ENCODE data around the gene GPATCH2.
"Not testable (repeated sequence)": the region's sequence is repeated elsewhere in the genome, so short reads cannot be mapped to it uniquely, and the experiment has no call there.

Gene GPATCH2

DNA sequence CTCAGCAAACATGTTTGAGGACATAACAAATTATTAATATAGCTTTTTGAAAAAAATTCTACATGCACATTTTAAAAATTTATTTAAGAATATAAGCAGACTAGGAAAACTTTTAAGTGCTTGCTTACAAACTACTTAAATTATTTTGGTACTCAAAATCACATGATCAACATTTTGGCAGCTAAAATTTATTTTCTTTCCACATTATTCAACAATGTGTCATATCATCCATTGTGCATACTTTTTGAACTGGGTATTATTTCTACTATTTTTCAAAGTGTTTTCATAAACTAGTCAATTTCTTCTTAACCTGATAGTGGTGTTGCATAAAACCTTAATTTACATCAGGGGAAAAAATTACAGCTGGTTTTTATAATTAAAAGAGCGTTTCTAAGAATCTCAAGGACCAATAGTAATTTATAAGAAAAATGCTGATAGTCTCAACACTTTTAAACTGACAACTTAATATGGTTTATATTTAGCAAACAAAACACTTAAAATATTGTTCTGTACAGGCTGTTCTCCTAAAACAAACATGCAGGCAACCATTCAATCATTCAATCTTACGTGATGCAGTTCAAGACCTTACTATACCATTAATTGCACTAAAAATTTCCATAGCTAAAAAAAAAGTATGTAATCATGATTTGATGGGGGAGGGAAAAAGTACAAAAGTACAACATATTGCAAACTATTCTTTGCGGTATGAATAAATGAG lies 105.0 kb downstream of the GPATCH2 start:
- no peak for DNase-seq (ENCODE audit: low read depth in 2 of 2)

DNA sequence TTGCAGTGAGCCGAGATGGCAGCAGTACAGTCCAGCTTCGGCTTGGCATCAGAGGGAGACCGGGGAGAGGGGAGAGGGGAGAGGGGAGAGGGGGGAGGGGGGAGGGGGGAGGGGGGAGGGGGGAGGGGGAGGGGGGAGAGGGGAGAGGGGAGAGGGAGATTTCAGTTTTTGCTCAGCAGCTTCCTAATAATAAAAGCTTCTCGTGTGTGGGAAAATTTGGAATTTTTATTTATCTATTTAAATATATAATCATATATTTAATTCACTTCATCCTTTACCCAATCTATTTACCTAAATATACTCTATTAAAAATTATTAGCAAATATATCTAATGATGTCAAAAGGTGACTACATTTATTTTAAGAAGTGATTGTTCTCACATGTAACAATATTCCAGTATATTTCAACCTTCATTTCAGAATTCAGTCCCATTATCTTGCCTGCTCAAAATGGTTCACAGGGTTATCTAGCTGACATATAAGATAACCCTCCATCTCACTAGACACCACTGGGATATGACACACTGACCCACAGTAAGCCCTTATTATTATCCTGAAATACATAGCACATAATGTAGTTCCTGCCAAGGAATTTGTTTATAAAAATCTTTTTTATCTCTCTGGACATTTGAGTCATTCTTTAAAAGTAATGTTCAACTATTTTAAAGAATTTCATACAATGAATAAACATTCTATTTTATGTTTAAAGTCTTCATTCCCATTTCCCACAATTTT lies 105.9 kb downstream of the GPATCH2 start:
- no peak for DNase-seq (ENCODE audit: low read depth in 2 of 2)

DNA sequence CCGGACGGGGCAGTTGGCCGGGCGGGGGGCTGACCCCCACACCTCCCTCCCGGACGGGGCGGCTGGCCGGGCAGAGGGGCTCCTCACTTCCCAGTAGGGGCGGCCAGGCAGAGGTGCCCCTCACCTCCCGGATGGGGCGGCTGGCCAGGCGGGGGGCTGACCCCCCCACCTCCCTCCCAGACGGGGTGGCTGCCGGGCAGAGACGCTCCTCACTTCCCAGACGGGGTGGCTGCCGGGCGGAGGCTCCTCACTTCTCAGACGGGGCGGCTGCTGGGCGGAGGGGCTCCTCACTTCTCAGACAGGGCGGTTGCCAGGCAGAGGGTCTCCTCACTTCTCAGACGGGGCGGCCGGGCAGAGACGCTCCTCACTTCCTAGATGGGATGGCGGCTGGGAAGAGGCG lies 107.0 kb downstream of the GPATCH2 start:
- DNase-seq (ENCODE audit: low read depth in 2 of 2), result not testable (repeated sequence)

DNA sequence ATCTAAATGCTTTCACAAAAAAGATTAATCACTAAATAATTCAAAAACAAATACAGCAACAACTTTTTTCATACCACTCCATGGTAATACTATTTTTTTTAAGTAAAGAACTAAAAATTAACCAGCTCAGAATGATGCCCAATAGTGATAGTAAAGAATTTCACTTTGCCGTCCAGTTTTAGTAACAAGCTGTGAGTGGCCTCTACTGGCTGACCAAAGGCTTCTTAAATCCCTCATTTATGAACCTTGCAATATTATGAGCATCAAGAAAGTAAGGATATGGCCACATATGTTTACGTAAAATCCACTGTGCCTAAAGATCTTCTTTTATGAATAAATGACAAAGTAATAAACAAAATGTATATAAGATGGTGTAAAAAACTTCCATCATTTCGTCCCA lies 108.6 kb downstream of the GPATCH2 start:
- DNase-seq (ENCODE audit: low read depth in 2 of 2), result no peak

DNA sequence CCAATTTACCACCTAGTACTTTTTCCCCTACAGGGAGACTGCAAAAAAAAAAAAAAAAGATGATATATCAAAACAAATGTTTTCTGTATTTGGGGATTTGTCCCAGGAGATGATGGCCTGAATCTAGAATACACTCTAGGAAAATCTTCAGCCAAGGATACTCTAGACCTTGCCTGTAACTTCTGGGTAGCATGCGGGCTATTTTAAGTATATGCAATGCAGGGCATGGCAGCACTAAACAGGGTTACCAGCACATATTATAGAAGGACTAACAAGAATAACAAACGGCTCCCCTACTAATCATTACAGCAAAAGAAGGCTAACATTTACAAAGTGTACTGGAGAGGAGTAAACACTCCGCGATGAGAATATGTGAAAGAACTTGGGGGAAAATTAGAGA lies 109.6 kb downstream of the GPATCH2 start:
- DNase-seq (ENCODE audit: low read depth in 2 of 2), result no peak

DNA sequence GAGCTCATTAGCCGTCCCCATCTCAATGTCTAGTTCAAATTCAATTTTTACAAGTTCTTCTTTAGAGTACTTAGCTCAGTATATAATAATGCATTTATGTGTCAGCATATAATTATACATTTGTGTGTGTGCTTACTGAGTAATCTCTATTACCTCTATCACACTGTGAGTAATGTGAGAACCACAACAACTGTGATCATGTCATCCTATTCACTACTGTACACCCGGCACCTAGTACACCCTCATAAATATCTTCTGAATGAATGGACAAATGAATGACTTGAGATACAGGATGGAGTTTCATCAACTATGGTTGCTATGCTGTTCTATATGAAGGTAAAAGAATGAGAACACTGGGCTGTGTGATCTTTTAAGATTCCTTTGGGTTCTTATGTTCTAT lies 124.0 kb downstream of the GPATCH2 start:
- DNase-seq (ENCODE audit: low read depth in 2 of 2), result no peak

DNA sequence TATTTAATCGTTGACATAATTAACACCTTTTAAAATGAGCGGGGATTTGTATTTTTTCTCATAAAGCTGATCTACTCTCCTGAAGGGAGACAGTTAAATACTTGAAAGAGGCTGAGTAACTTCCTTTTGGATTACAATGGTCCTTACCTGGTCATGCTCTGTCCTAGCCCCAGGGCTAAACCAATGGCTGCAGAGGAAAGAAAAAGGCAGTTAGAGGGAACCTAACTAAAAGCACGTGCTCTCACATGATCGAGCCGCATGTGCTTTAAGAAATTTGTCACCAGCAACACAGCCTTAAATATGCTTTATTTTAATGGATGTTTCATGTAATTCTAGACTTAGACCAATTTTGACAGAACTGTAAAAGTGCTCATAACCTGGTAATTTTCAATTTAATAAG lies 132.7 kb downstream of the GPATCH2 start:
- DNase-seq (ENCODE audit: low read depth in 2 of 2), result no peak

DNA sequence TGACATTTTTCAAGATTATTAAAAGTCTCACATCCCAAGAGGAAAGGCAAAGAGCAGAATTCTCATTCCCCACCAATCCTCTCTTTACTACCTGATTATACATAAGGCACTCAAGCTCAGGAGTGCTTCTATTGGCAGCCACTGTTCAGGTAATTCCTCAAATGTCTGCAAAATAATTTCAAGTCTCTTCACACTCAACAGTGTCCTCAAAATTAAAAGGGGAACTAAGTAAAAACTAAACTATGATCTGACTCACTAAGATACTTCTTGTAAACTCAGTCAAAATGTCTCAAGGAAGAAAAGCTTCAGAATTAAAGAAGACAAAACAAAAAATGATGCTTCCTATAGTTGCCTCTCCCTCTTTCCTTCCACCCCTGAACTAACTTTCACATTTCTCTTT lies 135.6 kb downstream of the GPATCH2 start:
- DNase-seq (ENCODE audit: low read depth in 2 of 2), result no peak

DNA sequence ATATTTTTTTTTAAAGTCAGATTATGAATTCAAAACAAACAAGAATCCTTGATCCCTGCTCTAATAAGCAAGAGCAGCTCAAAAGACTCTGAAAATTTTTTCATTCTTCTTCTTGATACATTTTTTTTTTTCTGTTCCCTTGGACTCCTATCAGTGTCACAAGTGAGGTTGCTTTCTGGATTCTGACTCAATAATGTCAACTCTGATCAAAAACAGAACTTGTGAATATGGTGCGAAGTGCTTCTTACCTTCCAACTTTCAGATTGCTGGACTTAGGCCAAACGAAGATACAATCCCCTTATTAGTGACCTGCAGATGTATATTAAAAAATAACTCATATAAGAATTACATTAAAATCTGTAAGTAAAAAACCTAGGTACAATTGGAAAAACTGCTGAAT lies 136.1 kb downstream of the GPATCH2 start:
- DNase-seq (ENCODE audit: low read depth in 2 of 2), result no peak

DNA sequence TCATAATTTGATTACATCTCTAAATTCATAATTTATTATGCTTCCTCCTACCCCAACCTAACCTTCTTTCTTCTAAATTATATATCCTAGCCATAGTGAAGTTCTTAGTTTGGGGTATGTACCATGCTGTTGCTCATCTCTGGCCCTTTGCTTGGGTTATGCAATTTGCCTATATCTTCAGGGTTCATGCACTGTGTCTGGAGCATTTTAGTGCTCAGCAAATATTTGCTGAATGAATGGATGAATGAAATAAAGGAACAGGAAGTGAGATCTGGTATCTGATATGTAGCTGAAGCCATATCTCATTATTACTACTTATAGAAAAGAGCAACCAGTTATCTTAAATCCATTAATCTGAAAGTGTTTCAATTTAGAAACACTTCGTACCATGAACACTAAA lies 137.6 kb downstream of the GPATCH2 start:
- DNase-seq (ENCODE audit: low read depth in 2 of 2), result no peak

DNA sequence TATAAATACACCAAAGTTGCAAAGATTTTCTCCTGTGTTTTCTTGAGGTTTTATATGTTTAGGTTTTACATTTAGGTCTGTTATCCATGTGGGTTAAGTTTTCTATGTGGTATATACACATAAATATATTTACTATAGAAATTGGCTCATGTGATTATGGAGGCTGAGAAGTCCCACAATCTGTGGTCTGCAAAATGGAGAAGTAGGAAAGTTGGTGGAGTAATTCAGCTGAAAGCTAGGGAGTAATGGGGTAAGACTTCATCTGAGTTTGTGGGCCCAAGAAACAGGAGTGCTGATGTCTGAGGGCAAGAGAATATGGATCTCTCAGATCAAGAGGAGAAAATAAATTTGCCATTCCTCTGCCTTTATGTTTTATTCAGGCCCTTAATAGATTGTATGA lies 146.0 kb downstream of the GPATCH2 start:
- DNase-seq (ENCODE audit: low read depth in 2 of 2), result no peak

DNA sequence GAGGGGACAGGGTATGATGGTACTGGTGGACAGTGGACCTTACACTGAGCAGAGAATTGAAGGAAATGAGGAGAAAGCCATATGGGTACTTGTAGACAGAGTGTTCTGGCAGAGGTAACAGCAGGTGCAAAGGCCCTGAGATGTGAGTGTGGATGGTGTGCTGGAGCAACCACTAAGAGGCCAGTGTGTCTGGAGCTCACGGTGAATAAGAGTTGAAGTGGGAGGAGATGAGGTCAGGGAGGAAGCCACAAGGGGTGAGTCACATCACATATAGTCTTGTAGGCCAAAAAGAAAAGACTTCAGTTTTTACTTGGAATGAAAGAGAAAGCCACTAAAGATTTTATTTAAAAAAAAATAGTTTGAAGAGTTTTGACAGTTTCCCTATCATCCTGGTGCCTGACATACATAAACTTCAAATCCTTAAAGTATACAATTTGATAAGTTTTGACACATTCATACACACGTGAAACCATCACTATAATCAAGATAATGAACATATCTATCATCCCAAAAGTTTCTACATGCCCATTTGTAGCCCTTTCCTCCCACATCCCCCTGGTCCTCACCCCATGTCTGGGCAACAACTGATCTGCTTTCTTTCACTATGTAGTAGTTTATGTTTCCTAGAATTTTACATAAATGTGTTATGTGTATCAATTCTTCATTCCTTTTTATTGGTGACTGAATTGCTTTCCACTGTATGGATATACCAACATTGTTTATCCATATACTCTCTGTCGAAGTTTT lies 148.4 kb downstream of the GPATCH2 start:
- DNase-seq (ENCODE audit: low read depth in 2 of 2), result peak; percentile 47 to 56

DNA sequence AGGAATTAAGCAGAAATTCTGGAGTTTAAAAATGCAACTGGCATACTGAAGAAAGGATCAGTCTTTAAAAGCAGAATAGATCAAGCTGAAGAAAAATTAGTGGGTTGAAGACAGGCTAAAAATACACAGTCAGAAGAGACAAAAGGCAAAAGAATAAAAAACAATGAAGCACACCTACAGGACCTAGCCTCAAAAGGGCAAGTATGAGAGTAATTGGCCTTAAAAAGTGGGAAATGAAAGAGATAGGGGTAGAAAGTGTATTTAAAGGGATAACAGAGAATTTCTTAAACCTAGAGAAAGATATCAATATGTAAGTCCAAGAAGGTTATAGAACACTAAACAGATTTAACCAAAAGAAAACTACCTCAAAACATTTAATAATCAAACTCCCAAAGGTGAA lies 152.4 kb downstream of the GPATCH2 start:
- no peak for DNase-seq (ENCODE audit: low read depth in 2 of 2)

DNA sequence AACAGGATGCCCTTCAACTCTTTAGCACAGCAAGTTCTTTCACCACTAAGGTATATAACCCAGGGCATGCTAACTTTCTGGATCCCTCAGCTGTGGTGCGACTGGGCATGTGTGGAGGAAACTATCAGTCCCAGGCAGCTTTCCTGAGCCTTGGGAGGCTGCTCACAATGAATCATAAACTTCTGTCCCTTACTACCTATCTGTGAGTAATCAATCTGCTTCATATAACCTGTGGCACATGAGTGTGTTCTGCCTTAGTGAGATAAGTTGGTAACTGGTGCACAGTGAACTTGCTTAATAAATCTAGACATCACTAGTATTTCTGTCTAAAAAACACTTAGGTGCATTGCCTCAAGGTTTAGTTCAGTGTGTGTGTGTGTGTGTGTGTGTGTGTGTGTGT lies 158.0 kb downstream of the GPATCH2 start:
- no peak for DNase-seq (ENCODE audit: low read depth in 2 of 2)

DNA sequence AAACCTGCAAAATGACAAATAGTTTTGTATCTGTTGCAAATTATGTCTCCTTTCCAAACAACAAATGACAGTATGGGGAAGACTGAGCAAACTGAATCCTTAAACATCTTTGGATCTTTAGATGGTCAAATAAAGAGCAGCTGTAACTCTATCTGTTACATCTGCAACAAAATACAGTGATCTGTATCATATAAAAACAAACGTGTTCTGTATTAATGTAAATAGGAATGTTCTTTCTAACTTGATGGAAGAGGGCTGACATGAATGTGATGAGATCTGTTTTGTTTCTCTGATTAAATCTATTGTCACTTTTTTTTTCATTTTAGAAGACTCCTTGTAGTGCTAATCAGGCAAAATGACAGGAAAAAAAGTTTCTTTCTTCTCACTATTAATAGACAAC lies 159.5 kb downstream of the GPATCH2 start:
- DNase-seq (ENCODE audit: low read depth in 2 of 2), result no peak

DNA sequence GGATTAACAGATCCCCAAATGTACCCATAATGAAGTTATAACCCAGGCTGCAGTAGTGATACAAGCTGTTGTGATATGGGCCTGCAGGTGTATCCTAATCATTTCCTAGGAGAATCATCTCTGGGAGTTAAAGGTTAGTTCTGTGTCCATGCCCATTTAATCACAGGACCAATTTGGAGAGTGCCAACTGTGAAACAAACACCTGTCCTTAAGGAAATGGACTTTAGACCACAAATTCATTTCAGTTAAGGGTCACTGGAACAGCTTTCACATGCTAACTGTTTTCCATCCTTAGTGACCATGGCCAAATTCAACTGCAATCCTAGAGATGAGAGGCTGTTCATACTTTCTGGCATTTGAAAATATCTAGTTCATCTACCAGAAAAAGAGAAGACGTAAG lies 160.9 kb downstream of the GPATCH2 start:
- DNase-seq (ENCODE audit: low read depth in 2 of 2), result no peak

DNA sequence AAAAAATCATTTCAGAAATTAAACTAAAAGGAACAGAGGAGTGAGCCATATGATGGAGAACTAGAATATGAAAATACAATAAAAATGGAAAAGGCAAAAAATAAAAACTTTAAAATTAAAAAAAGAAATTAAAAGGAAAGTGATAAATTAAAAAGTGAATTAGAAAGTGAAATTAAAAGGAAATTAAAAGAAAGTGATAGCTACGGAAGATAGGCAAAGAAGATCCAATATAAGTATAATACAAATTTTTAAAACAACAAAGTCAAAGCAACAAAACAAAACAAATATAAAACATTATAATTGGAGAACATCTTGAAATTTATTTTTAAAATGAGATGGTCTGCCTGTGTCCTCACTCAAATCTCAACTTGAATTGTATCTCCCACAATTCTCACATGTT lies 165.8 kb downstream of the GPATCH2 start:
- no peak for DNase-seq (ENCODE audit: low read depth in 2 of 2)

DNA sequence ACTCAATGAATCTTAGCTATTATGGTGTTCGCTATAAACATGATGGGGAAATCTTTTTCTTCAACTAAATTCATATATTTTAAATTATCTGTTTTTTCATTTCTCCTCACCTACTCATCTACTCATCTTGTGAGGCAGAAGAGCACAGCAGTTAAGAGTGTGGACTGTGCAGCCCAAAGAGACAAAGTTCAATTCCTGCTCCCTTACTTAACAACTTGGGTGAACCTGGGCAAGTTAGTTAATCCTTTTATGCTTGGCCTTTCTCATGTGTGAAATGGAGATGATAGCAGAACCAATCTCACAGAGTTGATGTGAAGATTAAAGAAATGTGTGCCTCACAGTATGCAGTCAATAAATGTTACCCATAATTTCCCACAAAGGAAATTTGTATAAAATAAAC lies 168.2 kb downstream of the GPATCH2 start:
- DNase-seq (ENCODE audit: low read depth in 2 of 2), result no peak

DNA sequence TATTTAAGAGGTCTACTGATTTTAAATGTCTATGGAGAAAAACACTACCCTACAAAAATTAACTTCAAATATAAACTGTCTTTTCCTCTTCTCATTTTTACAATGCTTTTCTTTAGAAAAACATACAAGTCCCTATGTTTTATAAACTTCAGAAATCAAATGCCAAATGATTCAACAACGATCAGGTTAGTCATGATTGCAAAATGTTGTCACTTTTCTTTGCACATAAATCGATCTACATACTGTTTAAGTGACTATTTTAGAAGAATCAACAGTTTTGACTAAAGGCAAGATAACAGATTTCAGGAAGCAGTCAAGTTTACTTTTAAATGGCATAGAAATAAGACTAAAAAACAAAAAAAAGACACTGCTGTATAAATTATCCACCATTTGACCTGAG lies 168.7 kb downstream of the GPATCH2 start:
- DNase-seq (ENCODE audit: low read depth in 2 of 2), result no peak

DNA sequence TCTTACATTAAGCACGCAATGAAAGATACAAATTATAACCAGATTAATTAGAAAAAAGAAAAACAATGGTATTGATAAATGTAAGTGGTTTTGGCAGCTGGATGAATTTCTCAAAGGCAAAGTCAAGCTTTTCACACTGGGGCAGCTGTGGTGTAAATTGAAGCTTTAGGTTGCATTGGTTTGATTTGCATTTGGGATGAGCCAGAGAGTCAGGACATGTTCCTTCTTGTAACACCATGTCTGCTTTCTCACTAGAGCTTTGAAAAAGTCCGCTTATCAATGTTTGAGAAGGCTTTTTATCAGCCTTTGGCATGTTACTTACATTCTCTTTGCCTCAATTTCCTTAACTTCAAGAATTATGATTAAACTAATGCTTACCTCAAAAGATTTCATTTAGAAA lies 173.9 kb downstream of the GPATCH2 start:
- no peak for DNase-seq (ENCODE audit: low read depth in 2 of 2)

DNA sequence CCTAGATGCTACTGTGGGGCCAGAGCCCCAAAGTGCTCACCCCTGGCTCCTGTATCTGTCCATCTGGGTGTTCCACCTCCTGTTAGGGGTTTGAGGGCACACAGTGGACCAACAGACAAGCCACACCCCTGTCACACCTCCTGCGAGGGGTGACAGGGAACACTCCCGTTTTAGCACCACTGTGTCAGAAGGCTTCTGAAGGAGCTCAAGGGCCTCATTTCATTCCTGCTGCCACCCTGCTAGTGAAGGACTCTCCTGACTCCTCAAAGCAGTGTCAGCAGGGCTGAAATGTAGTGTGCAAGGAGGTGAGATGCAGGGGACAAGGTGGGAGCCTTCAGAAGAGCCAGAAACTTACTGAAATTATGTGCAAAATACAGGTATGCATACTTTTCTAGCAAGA lies 174.6 kb downstream of the GPATCH2 start:
- no peak for DNase-seq (ENCODE audit: low read depth in 2 of 2)

DNA sequence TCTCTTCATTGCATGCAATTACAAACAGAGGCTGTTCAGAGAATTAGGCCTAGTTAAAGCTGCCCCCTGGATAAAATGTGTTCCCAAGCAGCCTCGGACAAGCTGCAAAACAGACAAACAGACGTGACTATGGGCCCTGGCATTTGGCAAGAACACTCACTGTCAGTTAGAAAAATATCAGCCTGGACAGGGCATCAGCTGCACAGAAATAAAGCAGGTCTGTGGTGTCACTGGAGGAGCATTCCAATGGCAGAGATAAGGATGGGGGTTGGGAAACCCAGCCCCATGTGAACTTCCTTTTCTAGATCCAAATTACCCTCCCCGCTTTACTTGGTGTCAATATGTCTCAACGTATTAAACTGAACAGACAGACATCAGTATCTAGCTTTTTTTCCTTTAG lies 177.1 kb downstream of the GPATCH2 start:
- DNase-seq (ENCODE audit: low read depth in 2 of 2), result no peak

DNA sequence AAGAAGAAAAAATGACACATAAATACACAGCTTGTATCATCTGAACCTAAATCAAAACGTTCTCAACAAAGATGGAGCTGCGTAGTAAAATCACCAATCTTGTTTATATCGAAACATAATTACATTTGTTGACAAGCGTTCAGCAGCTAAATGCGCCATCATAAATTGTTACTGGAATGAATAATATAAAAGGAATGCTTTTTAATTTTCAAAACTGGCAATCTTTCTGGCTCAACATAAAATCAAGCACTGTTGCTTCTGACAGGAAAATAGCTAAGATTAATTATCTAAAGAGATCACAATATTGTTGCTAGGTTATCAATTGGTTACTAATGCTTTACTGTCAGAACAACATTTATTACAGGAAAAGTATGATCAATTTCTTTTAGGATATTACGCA lies 181.5 kb downstream of the GPATCH2 start:
- DNase-seq (ENCODE audit: low read depth in 2 of 2), result no peak
